DND-41 (cell line): ENCODE data around the gene GMEB2.

Source experiments
- ATAC-seq: fragments of 200-7000 bp; cut with Tn5 transposase; 3 replicates; pipeline ENCODE4 v1.9.1; 2021; ENCODE audit warnings: low read depth; ENCODE audit not compliant: insufficient read depth
- DNase-seq: peaks from one replicate; pipeline ENCODE4 v3.0.0-alpha.2; 2020
- H2AFZ ChIP-seq: 2 replicates; pipeline ENCODE4 v1.6.0; 2012; ENCODE audit warnings: low read depth, low read length
- H3K27ac ChIP-seq: 2 replicates; pipeline ENCODE4 v1.5.1; 2012; ENCODE audit warnings: low read length, inconsistent platforms
- H3K27me3 ChIP-seq: fragments of 200-600 bp; sonication (generic); 2 replicates; pipeline ENCODE4 v1.6.0; 2012; ENCODE audit warnings: low read length, mild to moderate bottlenecking, inconsistent platforms; ENCODE audit not compliant: insufficient read depth, poor library complexity
- H3K36me3 ChIP-seq: 2 replicates; pipeline ENCODE4 v1.5.1; 2012; ENCODE audit warnings: low read length, inconsistent platforms; ENCODE audit not compliant: insufficient read depth
- H3K4me1 ChIP-seq: 2 replicates; pipeline ENCODE4 v1.5.1; 2012; ENCODE audit warnings: mild to moderate bottlenecking, low read length; ENCODE audit not compliant: insufficient read depth
- H3K4me2 ChIP-seq: 2 replicates; pipeline ENCODE4 v1.6.0; 2012; ENCODE audit warnings: mild to moderate bottlenecking, moderate library complexity, low read length, inconsistent platforms; ENCODE audit not compliant: insufficient read depth
- H3K4me3 ChIP-seq, 2 experiments: fragments of 200-600 bp in 1 of 2; shearing (Covaris generic) in 1 of 2; 2 replicates each; pipeline ENCODE4 v1.5.1; 2012 to 2016; ENCODE audit warnings: inconsistent platforms in 2 of 2, low read length in 2 of 2, mild to moderate bottlenecking in 2 of 2, low read depth in 1 of 2, moderate library complexity in 1 of 2
- H3K79me2 ChIP-seq: 2 replicates; pipeline ENCODE4 v1.6.0; 2012; ENCODE audit warnings: low read length, inconsistent platforms; ENCODE audit not compliant: insufficient read depth
- H3K9ac ChIP-seq: 2 replicates; pipeline ENCODE4 v1.6.0; 2012; ENCODE audit warnings: low read depth, mild to moderate bottlenecking, inconsistent platforms, low read length, moderate library complexity
- H3K9me3 ChIP-seq: 2 replicates; pipeline ENCODE4 v1.5.1; 2012; ENCODE audit warnings: low read length, moderate library complexity, mild to moderate bottlenecking, inconsistent platforms; ENCODE audit not compliant: insufficient read depth, severe bottlenecking
- H4K20me1 ChIP-seq: 2 replicates; pipeline ENCODE4 v1.6.0; 2012; ENCODE audit warnings: low read length; ENCODE audit not compliant: insufficient read depth
- EZH2 ChIP-seq: IDR thresholded peaks from 3 replicates; pipeline ENCODE4 v1.6.1; 2012; ENCODE audit warnings: borderline replicate concordance, low read depth, mild to moderate bottlenecking, moderate library complexity, low read length, inconsistent platforms; ENCODE audit not compliant: severe bottlenecking
- TF ChIP-seq, protein P1 (sequence below): IDR thresholded peaks from 2 replicates; pipeline ENCODE4 v1.5.1; 2012; ENCODE audit warnings: borderline replicate concordance, low read length, moderate library complexity, mild to moderate bottlenecking; ENCODE audit not compliant: poor library complexity, severe bottlenecking; ENCODE audit errors: extremely low read depth

Gene GMEB2

GRCh38 chr20:63546956-63547724, 79.8 kb downstream of the GMEB2 start:
- peaks cover 7% of the 10 kb centered on the region for H4K20me1 ChIP-seq
- no peak overlapping the region for H3K27ac ChIP-seq
- peaks cover 4% of the 10 kb centered on the region for H3K4me1 ChIP-seq
- TF ChIP-seq EZH2: no peak
- TF ChIP-seq, protein P1, sequence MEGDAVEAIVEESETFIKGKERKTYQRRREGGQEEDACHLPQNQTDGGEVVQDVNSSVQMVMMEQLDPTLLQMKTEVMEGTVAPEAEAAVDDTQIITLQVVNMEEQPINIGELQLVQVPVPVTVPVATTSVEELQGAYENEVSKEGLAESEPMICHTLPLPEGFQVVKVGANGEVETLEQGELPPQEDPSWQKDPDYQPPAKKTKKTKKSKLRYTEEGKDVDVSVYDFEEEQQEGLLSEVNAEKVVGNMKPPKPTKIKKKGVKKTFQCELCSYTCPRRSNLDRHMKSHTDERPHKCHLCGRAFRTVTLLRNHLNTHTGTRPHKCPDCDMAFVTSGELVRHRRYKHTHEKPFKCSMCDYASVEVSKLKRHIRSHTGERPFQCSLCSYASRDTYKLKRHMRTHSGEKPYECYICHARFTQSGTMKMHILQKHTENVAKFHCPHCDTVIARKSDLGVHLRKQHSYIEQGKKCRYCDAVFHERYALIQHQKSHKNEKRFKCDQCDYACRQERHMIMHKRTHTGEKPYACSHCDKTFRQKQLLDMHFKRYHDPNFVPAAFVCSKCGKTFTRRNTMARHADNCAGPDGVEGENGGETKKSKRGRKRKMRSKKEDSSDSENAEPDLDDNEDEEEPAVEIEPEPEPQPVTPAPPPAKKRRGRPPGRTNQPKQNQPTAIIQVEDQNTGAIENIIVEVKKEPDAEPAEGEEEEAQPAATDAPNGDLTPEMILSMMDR: no peak
- peaks cover 4% of the 10 kb centered on the region for H3K27me3 ChIP-seq
- no peak overlapping the region for H2AFZ ChIP-seq
- H3K9ac ChIP-seq: no peak overlapping the region
- H3K79me2 ChIP-seq: no peaks in the 10 kb centered on the region
- ATAC-seq (no peak), DNase-seq (no peak)
- no peak overlapping the region for H3K4me2 ChIP-seq
- H3K9me3 ChIP-seq: no peaks in the 10 kb centered on the region
- no peaks in the 10 kb centered on the region for H3K36me3 ChIP-seq
- no peak overlapping the region for H3K4me3 ChIP-seq

DNA sequence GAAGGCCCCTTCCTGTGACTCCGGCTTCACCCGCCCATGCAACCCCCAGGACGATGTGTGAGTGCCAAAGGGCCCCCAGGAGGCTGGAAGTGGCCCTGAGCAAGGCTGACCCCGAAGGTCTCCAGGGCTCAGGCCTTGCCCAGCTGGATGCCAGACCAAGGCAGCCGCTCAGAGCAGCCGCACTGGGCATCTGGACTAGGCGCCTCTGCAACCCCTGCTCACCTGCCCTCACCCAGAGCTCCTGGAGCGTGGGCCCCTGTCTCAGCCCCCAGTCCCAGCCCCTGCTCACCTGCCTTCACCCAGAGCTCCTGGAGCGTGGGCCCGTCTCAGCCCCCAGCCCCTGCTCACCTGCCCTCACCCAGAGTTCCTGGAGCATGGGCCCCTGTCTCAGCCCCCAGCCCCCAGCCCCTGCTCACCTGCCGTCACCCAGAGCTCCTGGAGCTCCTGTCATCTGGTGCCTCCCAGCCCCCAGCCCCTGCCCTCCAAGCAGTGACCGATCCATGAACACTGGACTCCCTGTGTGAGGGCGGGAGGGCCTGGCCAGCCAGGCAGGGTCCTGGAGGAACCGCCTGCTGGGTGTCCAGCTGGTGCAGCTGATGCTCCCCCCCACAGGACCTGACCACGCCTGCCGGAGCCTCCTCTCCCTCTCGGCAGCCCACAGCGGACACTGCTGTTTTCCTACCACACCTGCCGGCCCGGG, 80.5 kb downstream of the GMEB2 start:
- no peak overlapping the region for H3K27ac ChIP-seq
- no peaks in the 10 kb centered on the region for H3K4me1 ChIP-seq
- H2AFZ ChIP-seq: no peak overlapping the region
- TF ChIP-seq, protein P1: no peak
- TF ChIP-seq EZH2: no peak
- DNase-seq (no peak), ATAC-seq (no peak)
- no peaks in the 10 kb centered on the region for H3K9me3 ChIP-seq
- H3K27me3 ChIP-seq: peaks cover 4% of the 10 kb centered on the region
- no peak overlapping the region for H3K4me3 ChIP-seq
- H3K9ac ChIP-seq: no peak overlapping the region
- H4K20me1 ChIP-seq: peaks cover 7% of the 10 kb centered on the region
- H3K79me2 ChIP-seq: no peaks in the 10 kb centered on the region
- no peak overlapping the region for H3K4me2 ChIP-seq
- H3K36me3 ChIP-seq: no peaks in the 10 kb centered on the region

DNA sequence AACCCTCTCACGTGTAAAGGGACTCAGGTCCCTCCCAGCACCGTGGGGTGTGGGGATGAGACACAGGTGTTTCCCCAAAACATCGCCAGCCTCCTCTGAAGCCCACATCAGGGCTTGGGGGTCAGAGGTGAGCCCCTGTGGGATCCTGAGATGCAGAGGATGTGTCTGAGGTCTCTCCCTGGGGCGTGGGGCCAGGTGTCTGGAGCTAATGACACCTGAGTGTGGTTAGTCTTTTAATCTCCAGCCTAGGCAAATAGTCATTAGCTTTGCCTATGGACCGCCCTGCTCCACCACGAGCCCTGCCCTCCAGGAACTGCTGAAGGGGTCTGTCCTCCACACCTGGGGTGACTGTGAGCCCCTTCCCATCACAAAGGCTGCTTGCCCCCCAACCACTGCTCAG, 81.1 kb downstream of the GMEB2 start:
- Histone ChIP-seq H4K20me1 (peaks cover 7% of the 10 kb centered on the region), H3K4me2 (no peak overlapping the region), H3K9ac (no peak overlapping the region), H3K4me3 (no peak overlapping the region), H3K27ac (no peak overlapping the region), H3K4me1 (no peaks in the 10 kb centered on the region), H3K79me2 (no peaks in the 10 kb centered on the region), H2AFZ (no peak overlapping the region), H3K27me3 (peaks cover 4% of the 10 kb centered on the region), H3K36me3 (no peaks in the 10 kb centered on the region), H3K9me3 (no peaks in the 10 kb centered on the region)
- TF ChIP-seq EZH2: no peak
- no peak for ATAC-seq
- DNase-seq: no peak

- no peak overlapping the region for H3K4me3 ChIP-seq
- ATAC-seq (no peak), DNase-seq (no peak)
- H2AFZ ChIP-seq: no peak overlapping the region
- peaks cover 4% of the 10 kb centered on the region for H3K27me3 ChIP-seq
- no peak overlapping the region for H3K9ac ChIP-seq
- H3K27ac ChIP-seq: no peak overlapping the region
- peaks cover 7% of the 10 kb centered on the region for H4K20me1 ChIP-seq
- TF ChIP-seq EZH2: no peak
- TF ChIP-seq, protein P1: no peak
- no peak overlapping the region for H3K4me2 ChIP-seq
- no peaks in the 10 kb centered on the region for H3K36me3 ChIP-seq
- no peaks in the 10 kb centered on the region for H3K79me2 ChIP-seq
- H3K9me3 ChIP-seq: no peaks in the 10 kb centered on the region
- no peaks in the 10 kb centered on the region for H3K4me1 ChIP-seq
Measured at GRCh38 chr20:63544958-63545516, 81.9 kb downstream of the GMEB2 start.
